Transverse colon (tissue), 4 donors: Measurements from ENCODE around the gene CYTH3. TPM values are rescaled to one million over a fixed set of nuclear protein-coding genes. Genes with fewer than 3 reads are reported as not detected.

ENCODE experiments used
- DNase-seq: peaks from one replicate; pipeline ENCODE4 v3.0.0-alpha.2; 2019
- H3K27ac ChIP-seq, 4 donors: fragments of 200-600 bp; sonication (generic); 2 replicates each; pipeline ENCODE4 v1.5.1; 2016 to 2018; ENCODE audit warnings: inconsistent platforms in 4 of 4
- H3K27me3 ChIP-seq: fragments of 200-600 bp; sonication (generic); 2 replicates; pipeline ENCODE4 v1.5.1; 2017; ENCODE audit warnings: inconsistent platforms
- H3K36me3 ChIP-seq, 4 donors: fragments of 200-600 bp; sonication (generic); 2 replicates each; pipeline ENCODE4 v1.5.1; 2017 to 2019; ENCODE audit warnings: inconsistent platforms in 4 of 4
- H3K4me1 ChIP-seq, 4 donors: fragments of 200-600 bp; sonication (generic); 2 replicates each; pipeline ENCODE4 v1.5.1; 2017 to 2020; ENCODE audit warnings: inconsistent platforms in 4 of 4
- H3K4me3 ChIP-seq, 4 donors: fragments of 200-600 bp; sonication (generic); 1 replicate in 1 of 4; 2 replicates in 3 of 4; pipeline versions ENCODE4 v1.5.1 to v1.6.1; 2017 to 2019; ENCODE audit warnings: inconsistent platforms in 4 of 4
- H3K9me3 ChIP-seq, 2 donors: fragments of 200-600 bp; sonication (generic); 2 replicates each; pipeline ENCODE4 v1.5.1; 2017 to 2019; ENCODE audit warnings: inconsistent platforms in 2 of 2
- EP300 ChIP-seq: sonication (generic); formaldehyde crosslinking; IDR thresholded peaks from one replicate; pipeline ENCODE4 v1.6.1; 2017; ENCODE audit warnings: antibody characterized with exemption, low read depth
- POLR2A ChIP-seq: fragments of 450-650 bp; IDR thresholded peaks from one replicate; pipeline ENCODE4 v1.6.1; 2016; ENCODE audit warnings: antibody characterized with exemption, mild to moderate bottlenecking, moderate library complexity
- POLR2AphosphoS5 ChIP-seq, 3 donors: sonication (generic); formaldehyde crosslinking; IDR thresholded peaks; one replicate each; pipeline ENCODE4 v1.6.1; 2016; ENCODE audit warnings: antibody characterized with exemption in 3 of 3
- WGBS, 2 donors: methylation state at CpG; one replicate each; pipeline ENCODE4 v1.1.5; 2018; ENCODE audit warnings: low coverage in 1 of 2; 5-methylcytosine and 5-hydroxymethylcytosine counted together
- in situ Hi-C, 4 donors: fragments of 200-750 bp; cut with MboI; loops; one replicate each; pipeline versions ENCODE4 v1.15.0 to v1.15.1; 2017; ENCODE audit warnings: low sequenced_read_pairs in 3 of 4, low pct_ligation_motif_present in 1 of 4, low pct_unique_long_range_greater_than_20kb in 1 of 4
- intact Hi-C: fragments of 100-400 bp; cut with DNase I; formaldehyde crosslinking; loops from one replicate; pipeline ENCODE4 v1.15.1; 2023; ENCODE audit warnings: low total_unique reads
- total RNA-seq, 4 donors: library from RNA; depleted of rRNA; stranded (reverse); fragments of >200 nt; gene quantifications; one replicate each; pipeline ENCODE4 v1.1.0, GENCODE V29; 2016
- TF ChIP-seq, protein P1 (sequence below), 5 experiments: fragments of 200-600 bp in 3 of 5; fragments of 450-650 bp in 2 of 5; sonication (generic) in 3 of 5; IDR thresholded peaks; 1 replicate in 2 of 5; 2 replicates in 3 of 5; pipeline ENCODE4 v1.5.1; 2016 to 2017; ENCODE audit warnings: antibody characterized with exemption in 5 of 5, inconsistent platforms in 3 of 5, mild to moderate bottlenecking in 2 of 5, moderate library complexity in 1 of 5

Gene CYTH3
- total RNA-seq, 4 donors from 2014 or later = 15.0 to 25.4 (median 19.4) TPM

DNA sequence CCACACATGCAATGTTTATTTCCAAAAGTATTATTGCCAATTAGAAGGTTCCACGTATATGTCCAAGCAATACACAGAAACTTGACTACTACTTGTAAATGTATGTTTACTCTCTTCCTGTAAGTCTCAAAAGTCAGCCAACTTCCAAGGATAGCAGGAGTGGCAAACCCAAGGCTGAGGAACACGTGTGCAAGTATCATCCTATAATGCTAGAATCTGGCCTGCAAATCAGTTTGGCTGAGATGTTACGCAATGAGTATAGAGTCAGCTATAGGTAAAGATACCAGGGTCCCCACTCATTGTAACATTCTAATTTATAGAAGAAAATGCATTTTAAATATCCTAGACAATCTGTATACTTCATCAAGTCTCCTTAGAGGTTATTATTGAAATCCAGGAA, 34.7 kb downstream of the CYTH3 start:
- H3K27ac ChIP-seq = no peak overlapping the region
- no peak for DNase-seq
- intact Hi-C loops = no loop called here
- TF ChIP-seq POLR2AphosphoS5 (IDR thresholded peaks at IDR 0.05) (no peak), POLR2A (no peak), EP300 (no peak)
- TF ChIP-seq, protein P1, sequence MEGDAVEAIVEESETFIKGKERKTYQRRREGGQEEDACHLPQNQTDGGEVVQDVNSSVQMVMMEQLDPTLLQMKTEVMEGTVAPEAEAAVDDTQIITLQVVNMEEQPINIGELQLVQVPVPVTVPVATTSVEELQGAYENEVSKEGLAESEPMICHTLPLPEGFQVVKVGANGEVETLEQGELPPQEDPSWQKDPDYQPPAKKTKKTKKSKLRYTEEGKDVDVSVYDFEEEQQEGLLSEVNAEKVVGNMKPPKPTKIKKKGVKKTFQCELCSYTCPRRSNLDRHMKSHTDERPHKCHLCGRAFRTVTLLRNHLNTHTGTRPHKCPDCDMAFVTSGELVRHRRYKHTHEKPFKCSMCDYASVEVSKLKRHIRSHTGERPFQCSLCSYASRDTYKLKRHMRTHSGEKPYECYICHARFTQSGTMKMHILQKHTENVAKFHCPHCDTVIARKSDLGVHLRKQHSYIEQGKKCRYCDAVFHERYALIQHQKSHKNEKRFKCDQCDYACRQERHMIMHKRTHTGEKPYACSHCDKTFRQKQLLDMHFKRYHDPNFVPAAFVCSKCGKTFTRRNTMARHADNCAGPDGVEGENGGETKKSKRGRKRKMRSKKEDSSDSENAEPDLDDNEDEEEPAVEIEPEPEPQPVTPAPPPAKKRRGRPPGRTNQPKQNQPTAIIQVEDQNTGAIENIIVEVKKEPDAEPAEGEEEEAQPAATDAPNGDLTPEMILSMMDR (IDR thresholded peaks at IDR 0.05) = no peak
- in situ Hi-C loops = no loop called here
- no peaks in the 10 kb centered on the region for H3K27me3 ChIP-seq
- no peaks in the 10 kb centered on the region for H3K36me3 ChIP-seq
- H3K9me3 ChIP-seq = no peaks in the 10 kb centered on the region
- peaks cover 0 to 8% (median 6%) of the 10 kb centered on the region in 4 donors for H3K4me1 ChIP-seq
- no peak overlapping the region for H3K4me3 ChIP-seq
- 79% methylated on average over 3 of the region's 3 CpGs; no CpG with 5 or more reads in 1 of the 2 donors for WGBS, 2 donors

DNA sequence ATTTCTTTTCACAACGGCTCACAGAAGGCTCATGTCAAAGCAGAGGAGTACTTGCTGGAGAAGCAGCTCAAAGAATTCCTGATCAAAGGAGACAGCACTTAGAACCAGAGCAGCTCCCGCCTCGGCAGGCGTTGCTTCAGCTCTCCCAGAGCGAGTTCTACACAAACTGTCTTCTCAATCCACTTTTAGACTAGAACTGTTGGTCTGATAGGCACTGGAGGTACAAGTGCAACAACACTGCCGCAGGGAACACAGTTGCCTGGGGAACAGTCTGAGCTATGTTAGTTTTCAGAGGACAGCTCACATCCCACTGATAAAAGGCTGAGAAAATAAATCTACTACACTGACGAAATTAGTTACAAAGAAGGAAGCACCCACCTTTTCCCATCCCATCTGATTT, 35.4 kb downstream of the CYTH3 start:
- peaks cover 0 to 15% (median 11%) of the 10 kb centered on the region in 4 donors for H3K4me1 ChIP-seq
- H3K4me3 ChIP-seq = no peak overlapping the region
- no peak for DNase-seq
- no peaks in the 10 kb centered on the region for H3K9me3 ChIP-seq
- no peaks in the 10 kb centered on the region for H3K27me3 ChIP-seq
- TF ChIP-seq EP300 = no peak
- no peak for TF ChIP-seq POLR2A
- TF ChIP-seq, protein P1 (IDR thresholded peaks at IDR 0.05) = no peak
- no peak for TF ChIP-seq POLR2AphosphoS5 (IDR thresholded peaks at IDR 0.05)
- WGBS, 2 donors = 81 to 82% methylated on average over 6 to 7 of the region's 7 CpGs
- H3K36me3 ChIP-seq = no peaks in the 10 kb centered on the region
- in situ Hi-C loops = no loop called here
- H3K27ac ChIP-seq = no peak overlapping the region
- intact Hi-C loops = no loop called here

DNA sequence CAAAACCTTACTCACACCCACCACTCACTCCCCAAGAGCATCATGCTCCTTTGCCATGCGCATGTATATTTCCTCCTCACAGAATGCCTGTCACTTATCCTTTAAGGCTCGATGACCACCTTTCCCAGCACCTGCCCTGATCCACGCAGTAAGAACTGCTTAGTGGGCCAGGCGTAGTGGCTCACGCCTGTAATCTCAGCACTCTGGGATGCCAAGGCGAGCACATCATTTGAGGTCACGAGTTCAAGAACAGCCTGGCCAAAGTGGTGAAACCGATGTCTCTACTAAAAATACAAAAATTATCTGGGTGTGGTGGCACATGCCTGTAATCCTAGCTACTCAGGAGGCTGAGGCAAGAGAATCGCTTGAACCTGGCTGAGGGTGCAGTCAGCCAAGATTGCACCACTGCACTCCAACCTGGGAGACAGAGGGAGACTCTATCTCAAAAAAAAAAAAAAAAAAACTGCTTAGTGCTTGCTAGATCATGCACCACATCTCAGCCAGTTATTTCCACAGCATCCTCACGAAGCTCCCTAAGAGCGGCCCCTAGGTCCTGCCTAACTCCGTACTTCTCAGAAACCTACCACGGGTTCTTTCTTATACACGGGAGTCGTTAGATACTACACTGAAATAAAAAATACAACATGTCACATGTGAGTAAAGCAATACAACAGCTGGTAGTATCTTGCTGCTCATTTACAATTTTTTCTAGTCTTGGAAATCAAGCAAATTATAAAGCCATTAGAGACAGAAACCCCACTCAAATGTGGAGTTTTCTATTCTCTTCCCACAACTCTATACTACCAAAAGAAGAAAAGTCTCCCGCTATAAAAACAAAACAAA, 37.2 kb downstream of the CYTH3 start:
- WGBS, 2 donors = 81 to 87% methylated on average over 5 to 16 of the region's 16 CpGs
- no peak for TF ChIP-seq POLR2A
- TF ChIP-seq, protein P1 (IDR thresholded peaks at IDR 0.05) = no peak
- TF ChIP-seq EP300 = no peak
- TF ChIP-seq POLR2AphosphoS5 (IDR thresholded peaks at IDR 0.05) = no peak
- intact Hi-C loops = no loop called here

DNA sequence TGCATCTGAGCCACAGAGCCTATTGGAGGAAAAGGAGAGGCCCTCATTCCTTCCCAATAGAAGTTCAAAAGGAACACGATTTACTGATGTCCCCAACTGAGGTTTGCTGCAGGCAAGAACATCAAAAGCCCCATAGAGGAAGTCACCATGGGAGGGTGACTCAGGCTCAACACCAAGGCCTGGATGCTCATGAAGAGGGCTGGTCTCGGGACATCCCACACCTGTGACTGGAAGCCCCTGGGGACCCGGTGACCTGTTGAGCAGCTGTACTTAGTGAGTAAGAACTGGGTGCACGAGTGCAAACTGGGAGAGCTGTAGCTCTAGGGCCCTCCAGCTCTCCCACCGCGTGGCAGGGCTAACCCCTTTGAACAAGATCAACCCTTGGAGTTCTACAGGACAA, 38.0 kb downstream of the CYTH3 start:
- Histone ChIP-seq H3K36me3 (no peaks in the 10 kb centered on the region), H3K9me3 (no peaks in the 10 kb centered on the region), H3K27me3 (no peaks in the 10 kb centered on the region), H3K4me3 (no peak overlapping the region), H3K27ac (no peak overlapping the region), H3K4me1 (peaks cover 0 to 28% (median 13%) of the 10 kb centered on the region in 4 donors)
- WGBS, 2 donors = 87% methylated on average over 6 of the region's 6 CpGs; no CpG with 5 or more reads in 1 of the 2 donors
- DNase-seq = no peak
- TF ChIP-seq POLR2A = no peak
- TF ChIP-seq EP300 = no peak
- no peak for TF ChIP-seq POLR2AphosphoS5 (IDR thresholded peaks at IDR 0.05)
- TF ChIP-seq, protein P1 (IDR thresholded peaks at IDR 0.05) = no peak
- in situ Hi-C loops = no loop called here
- intact Hi-C loops = no loop called here

More for the DNA sequence above, 37.2 kb downstream of the CYTH3 start:
- H3K4me3 ChIP-seq = no peak overlapping the region
- no peaks in the 10 kb centered on the region for H3K36me3 ChIP-seq
- no peak overlapping the region for H3K27ac ChIP-seq
- H3K27me3 ChIP-seq = no peaks in the 10 kb centered on the region
- DNase-seq = no peak
- in situ Hi-C loops = no loop called here
- H3K4me1 ChIP-seq = peaks cover 0 to 25% (median 11%) of the 10 kb centered on the region in 4 donors
- H3K9me3 ChIP-seq = no peaks in the 10 kb centered on the region
